Aorta (tissue), 5 donors: ENCODE results near the gene PRR4. TPM values are rescaled to one million over a fixed set of nuclear protein-coding genes. Genes with fewer than 3 reads are reported as not detected.

Experiments used
- ATAC-seq: fragments of 200-7000 bp; cut with Tn5 transposase; one replicate; pipeline ENCODE4 v1.9.1; 2022; ENCODE audit warnings: moderate library complexity; ENCODE audit not compliant: low FRiP score
- DNase-seq, 2 donors: peaks; one replicate each; pipeline ENCODE4 v3.0.0-alpha.2; 2020
- H3K27ac ChIP-seq, 2 donors: one replicate each; pipeline ENCODE4 v1.5.1; 2013; ENCODE audit warnings: low read length in 2 of 2, mild to moderate bottlenecking in 2 of 2, moderate library complexity in 2 of 2, control low read depth in 1 of 2, inconsistent platforms in 1 of 2, low read depth in 1 of 2
- H3K27me3 ChIP-seq, 2 donors: one replicate each; pipeline ENCODE4 v1.6.1; 2013; ENCODE audit warnings: control low read depth in 1 of 2, low read length in 1 of 2, mild to moderate bottlenecking in 1 of 2, moderate library complexity in 1 of 2; ENCODE audit not compliant: insufficient read depth in 2 of 2, control insufficient read depth in 1 of 2
- H3K36me3 ChIP-seq, 2 donors: one replicate each; pipeline ENCODE4 v1.6.1; 2013; ENCODE audit warnings: control low read depth in 1 of 2, low read length in 1 of 2, mild to moderate bottlenecking in 1 of 2; ENCODE audit not compliant: insufficient read depth in 2 of 2, control insufficient read depth in 1 of 2
- H3K4me1 ChIP-seq, 2 donors: one replicate each; pipeline ENCODE4 v1.6.1; 2013; ENCODE audit warnings: low read length in 2 of 2, control low read depth in 1 of 2, mild to moderate bottlenecking in 1 of 2, moderate library complexity in 1 of 2; ENCODE audit not compliant: insufficient read depth in 2 of 2, control insufficient read depth in 1 of 2
- H3K4me3 ChIP-seq, 2 donors: one replicate each; pipeline ENCODE4 v1.5.1; 2013; ENCODE audit warnings: low read length in 2 of 2, control low read depth in 1 of 2, mild to moderate bottlenecking in 1 of 2
- H3K9me3 ChIP-seq: one replicate; pipeline ENCODE4 v1.6.1; 2013; ENCODE audit warnings: mild to moderate bottlenecking, low read length; ENCODE audit not compliant: control insufficient read depth
- WGBS, 2 donors: extraction: QIAGEN DNeasy Blood & Tissue Kit; methylation state at CpG; one replicate each; pipeline ENCODE4 v1.1.7; 2013; 5-methylcytosine and 5-hydroxymethylcytosine counted together
- intact Hi-C, 2 donors: fragments of 100-400 bp; cut with DNase I; formaldehyde crosslinking; loops; one replicate each; pipeline versions ENCODE4 v1.14.2 to v1.15.0; 2022
- polyA plus RNA-seq, 2 donors: library from polyadenylated mRNA; stranded (reverse); fragments of 200-250 nt; gene quantifications; one replicate each; pipeline ENCODE4 v1.2.3, GENCODE V29; 2013
- total RNA-seq, 2 donors: library from RNA; stranded (reverse); fragmentation: NEBNext Ultra II Directional; extraction: Animal tissue kit (Norgen Biotek cat#: 25700); gene quantifications; one replicate each; pipeline ENCODE4 v1.2.1, GENCODE V29; 2021
- donor health status: healthy with polysubstance abuse.
- donor health status: Bipolar disorder and iron deficiency.
- donor health status: DM: no; HTN: no; CAD: no.
- donor health status: DM: no; HTN: no; CAD: no.
- donor health status: DM: yes; HTN: yes; CAD: no.

PRR4 gene
- total and polyA plus RNA-seq, 4 donors: 0.74 to 4.8 (median 2.9) TPM

DNA sequence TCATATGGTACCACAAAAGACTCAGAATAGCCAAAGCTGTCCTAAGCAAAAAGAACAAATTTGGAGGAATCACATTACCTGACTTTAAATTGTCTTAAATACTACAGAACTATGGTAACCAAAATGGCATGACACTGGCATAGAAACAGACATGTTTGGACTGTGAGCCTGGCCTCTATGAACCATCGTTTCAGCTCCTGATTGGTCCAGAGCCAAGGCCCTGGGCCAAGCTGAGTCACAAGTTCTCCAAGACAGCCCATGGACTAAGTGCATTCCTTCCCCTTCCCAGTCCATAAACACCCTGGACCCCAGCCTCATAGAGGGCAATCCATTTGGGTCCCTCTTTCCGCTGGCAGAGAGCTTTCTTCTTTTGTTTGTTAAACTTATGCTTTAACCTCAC lies 12.1 kb upstream of the PRR4 start:
- peaks cover 0 to 1% of the 10 kb centered on the region in 2 donors for H3K36me3 ChIP-seq
- ATAC-seq (no peak), DNase-seq (no peak)
- H3K4me3 ChIP-seq: no peak overlapping the region
- peaks cover 5% of the 10 kb centered on the region for H3K9me3 ChIP-seq
- intact Hi-C loops: no loop called here
- H3K27me3 ChIP-seq: no peaks in the 10 kb centered on the region
- no peak overlapping the region for H3K27ac ChIP-seq
- H3K4me1 ChIP-seq: no peaks in the 10 kb centered on the region
- 55 to 59% methylated on average over 2 of the region's 2 CpGs for WGBS, 2 donors

GRCh38 chr12:10855807-10856206 lies 6.5 kb upstream of the PRR4 start:
- Histone ChIP-seq H3K27ac (no peak overlapping the region), H3K4me1 (no peaks in the 10 kb centered on the region), H3K4me3 (no peak overlapping the region), H3K9me3 (peaks cover 6% of the 10 kb centered on the region), H3K36me3 (peaks cover 0 to 1% of the 10 kb centered on the region in 2 donors), H3K27me3 (no peaks in the 10 kb centered on the region)
- intact Hi-C loops: no loop called here
- 99 to 100% methylated on average over 2 of the region's 2 CpGs for WGBS, 2 donors
- ATAC-seq: no peak
- no peak for DNase-seq

DNA sequence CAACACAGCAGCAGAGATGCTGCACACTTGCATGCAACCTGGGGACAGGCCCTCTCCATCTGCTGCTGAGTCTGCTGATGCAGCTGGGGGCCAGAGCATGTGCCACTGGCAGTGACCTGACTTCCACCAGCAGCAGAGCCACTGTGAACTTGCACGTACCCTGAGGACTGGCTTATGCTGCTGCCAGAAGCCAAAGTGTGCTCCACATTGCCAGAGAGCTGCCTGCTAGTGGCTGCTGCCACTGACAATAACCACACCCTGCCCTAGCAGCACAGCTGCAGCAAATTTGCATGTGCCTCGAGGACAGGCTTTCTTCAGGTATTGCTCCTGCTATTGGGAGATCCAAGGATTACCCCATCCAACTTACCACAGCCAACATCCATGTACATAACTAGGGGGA lies 4.5 kb upstream of the PRR4 start:
- H3K36me3 ChIP-seq: peaks cover 0 to 1% of the 10 kb centered on the region in 2 donors
- 86 to 89% methylated on average over 2 of the region's 2 CpGs for WGBS, 2 donors
- H3K27ac ChIP-seq: no peak overlapping the region
- intact Hi-C loops: no loop called here
- H3K27me3 ChIP-seq: no peaks in the 10 kb centered on the region
- H3K9me3 ChIP-seq: peaks cover 6% of the 10 kb centered on the region
- DNase-seq (no peak), ATAC-seq (no peak)
- no peak overlapping the region for H3K4me3 ChIP-seq
- H3K4me1 ChIP-seq: no peaks in the 10 kb centered on the region

DNA sequence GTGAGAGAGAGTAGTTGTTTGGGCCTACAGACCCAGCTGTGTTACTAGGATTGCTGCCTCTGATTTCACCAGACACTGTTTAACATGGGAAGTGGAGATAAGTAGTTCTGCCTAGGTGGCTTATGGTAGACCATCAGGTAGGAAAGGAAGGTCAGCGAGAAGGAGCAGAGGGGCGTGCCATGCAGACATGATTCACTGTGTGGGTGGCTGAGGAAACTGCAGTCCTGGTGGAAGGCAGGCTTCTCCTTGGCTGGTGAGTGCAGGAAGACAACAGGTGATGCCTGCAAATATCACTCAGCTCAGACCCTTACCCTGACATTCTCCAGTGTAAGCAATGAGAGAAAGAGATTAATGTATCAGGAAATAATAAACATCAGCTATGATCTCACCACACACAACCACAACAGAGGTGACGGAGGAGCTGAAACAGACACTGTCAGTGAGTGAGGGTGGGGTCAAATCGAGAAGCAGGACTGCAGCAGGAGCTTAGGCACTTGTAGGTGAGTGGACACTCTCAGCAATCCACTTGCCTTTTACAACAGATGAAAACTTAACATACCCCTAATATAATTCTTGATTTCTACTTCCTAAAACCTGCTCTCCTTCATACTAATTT lies 2.1 kb upstream of the PRR4 start:
- 92 to 95% methylated on average over 4 of the region's 4 CpGs for WGBS, 2 donors

DNA sequence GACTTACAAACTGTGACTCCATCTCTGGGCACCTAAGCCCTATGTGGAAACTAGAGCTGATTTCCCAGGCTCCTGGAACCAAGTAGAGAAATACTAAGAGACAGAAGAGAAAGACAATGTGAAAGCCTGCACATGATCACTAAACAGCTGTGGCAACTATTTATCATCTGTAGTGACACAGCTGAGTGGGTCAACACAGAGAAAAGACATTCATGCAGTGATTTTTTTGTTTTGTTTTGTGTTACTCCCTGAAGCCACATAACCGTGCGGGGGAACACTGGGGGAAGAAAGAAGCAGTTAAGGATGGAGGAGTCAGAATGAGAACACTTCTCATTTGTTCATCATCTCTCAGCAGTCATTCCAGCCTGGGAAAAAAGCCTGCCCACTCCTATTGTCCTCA lies 1.5 kb downstream of the PRR4 start:
- no peaks in the 10 kb centered on the region for H3K9me3 ChIP-seq
- peaks cover 0 to 3% of the 10 kb centered on the region in 2 donors for H3K36me3 ChIP-seq
- ATAC-seq (no peak), DNase-seq (no peak)
- no peak overlapping the region for H3K4me3 ChIP-seq
- no peaks in the 10 kb centered on the region for H3K27me3 ChIP-seq
- no peak overlapping the region for H3K27ac ChIP-seq
- WGBS, 2 donors: 23 to 33% methylated on average over 2 of the region's 2 CpGs
- intact Hi-C loops: no loop called here
- no peaks in the 10 kb centered on the region for H3K4me1 ChIP-seq

More for the DNA sequence above, 2.1 kb upstream of the PRR4 start:
- Histone ChIP-seq H3K4me1 (no peaks in the 10 kb centered on the region), H3K27ac (no peak overlapping the region), H3K36me3 (peaks cover 0 to 3% of the 10 kb centered on the region in 2 donors), H3K4me3 (no peak overlapping the region), H3K27me3 (no peaks in the 10 kb centered on the region), H3K9me3 (peaks cover 4% of the 10 kb centered on the region)
- ATAC-seq (no peak), DNase-seq (no peak)
- intact Hi-C loops: no loop called here

DNA sequence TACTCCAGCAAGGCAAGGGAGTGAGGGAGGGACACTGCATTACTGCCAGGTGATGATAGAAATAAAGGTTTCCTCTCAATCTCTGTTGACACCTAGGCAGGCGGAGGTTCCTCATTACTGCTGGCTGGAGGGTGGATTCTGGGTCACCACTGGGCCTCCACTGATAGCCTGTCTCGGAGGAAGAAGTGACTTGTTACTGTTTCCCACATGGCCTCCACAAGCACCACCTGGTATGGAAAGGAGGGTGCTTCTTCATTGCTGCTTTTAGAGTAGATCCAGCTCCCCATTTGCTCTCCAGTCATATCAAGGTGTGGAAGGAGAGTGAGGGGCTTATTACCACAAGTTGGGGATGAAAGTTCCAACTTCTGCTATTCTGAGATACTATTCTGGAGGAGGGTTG lies 6.4 kb downstream of the PRR4 start:
- intact Hi-C loops: no loop called here
- no peak for ATAC-seq
- peaks cover 0 to 3% of the 10 kb centered on the region in 2 donors for H3K36me3 ChIP-seq
- H3K27ac ChIP-seq: no peak overlapping the region
- DNase-seq: no peak
- WGBS, 2 donors: 94 to 97% methylated on average over 2 of the region's 2 CpGs
- no peak overlapping the region for H3K4me3 ChIP-seq
- H3K27me3 ChIP-seq: no peaks in the 10 kb centered on the region
- H3K4me1 ChIP-seq: peaks cover 0 to 1% of the 10 kb centered on the region in 2 donors
- H3K9me3 ChIP-seq: no peaks in the 10 kb centered on the region

GRCh38 chr12:10838461-10838860 lies 10.8 kb downstream of the PRR4 start:
- Histone ChIP-seq H3K27ac (no peak overlapping the region), H3K4me1 (peaks cover 0 to 1% of the 10 kb centered on the region in 2 donors), H3K36me3 (no peaks in the 10 kb centered on the region), H3K9me3 (peaks cover 2% of the 10 kb centered on the region), H3K27me3 (no peaks in the 10 kb centered on the region), H3K4me3 (no peak overlapping the region)
- intact Hi-C loops: no loop called here
- no peak for DNase-seq
- no peak for ATAC-seq
- WGBS, 2 donors: 84 to 88% methylated on average over 3 of the region's 3 CpGs

DNA sequence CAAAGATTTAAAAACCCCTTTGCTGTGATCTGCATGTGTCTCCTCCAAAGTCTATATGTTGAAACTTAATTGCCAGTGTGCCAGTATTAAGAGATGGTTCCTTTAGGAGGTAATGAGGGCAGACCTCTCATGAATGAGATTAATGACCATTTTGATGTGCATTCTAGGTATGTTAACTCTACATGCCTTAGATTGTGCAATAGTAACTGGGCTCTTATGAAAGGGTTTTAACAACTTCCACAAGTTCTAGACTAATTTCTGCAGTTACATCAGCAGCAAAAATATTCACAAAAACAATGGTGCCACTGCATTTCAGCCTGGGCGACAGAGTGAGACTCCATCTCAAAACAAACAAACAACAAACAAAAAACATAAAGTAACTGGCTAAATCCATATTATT lies 19.3 kb downstream of the PRR4 start:
- H3K27me3 ChIP-seq: no peaks in the 10 kb centered on the region
- no peak overlapping the region for H3K4me3 ChIP-seq
- WGBS, 2 donors: 90 to 92% methylated on average over 1 of the region's 1 CpG
- no peaks in the 10 kb centered on the region for H3K36me3 ChIP-seq
- ATAC-seq (no peak), DNase-seq (no peak)
- no peaks in the 10 kb centered on the region for H3K4me1 ChIP-seq
- H3K9me3 ChIP-seq: no peaks in the 10 kb centered on the region
- intact Hi-C loops: no loop called here
- H3K27ac ChIP-seq: no peak overlapping the region

DNA sequence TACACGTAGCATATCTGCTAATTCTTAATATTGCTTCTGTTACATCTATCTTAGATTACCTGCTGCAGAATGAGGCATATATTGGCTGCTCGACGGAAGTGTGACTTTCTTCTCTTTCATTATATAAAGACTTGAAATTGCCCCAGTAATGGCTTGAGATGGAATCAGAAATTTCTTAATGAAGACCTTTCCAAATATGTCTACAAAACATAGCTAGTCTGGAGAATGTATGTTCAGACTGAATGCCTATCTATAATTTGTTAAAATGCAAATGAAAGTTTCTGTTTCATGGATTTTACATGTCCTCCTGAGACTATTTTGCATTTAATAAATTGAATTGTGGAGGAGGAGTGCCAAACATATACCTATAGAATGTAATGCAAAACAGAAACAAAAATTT lies 23.0 kb downstream of the PRR4 start, which contains the start of gene TAS2R10:
TAS2R10 (minus strand) TSS at position 101 of the 400 bp plus-strand sequence; CDS start at position 12, 89 bp downstream.
- 84 to 85% methylated on average over 3 of the region's 3 CpGs for WGBS, 2 donors
- Histone ChIP-seq H3K9me3 (no peaks in the 10 kb centered on the region), H3K27me3 (no peaks in the 10 kb centered on the region), H3K36me3 (no peaks in the 10 kb centered on the region), H3K4me3 (no peak within 1 kb of the TSS), H3K27ac (no peak within 1 kb of the TSS), H3K4me1 (no peaks in the 10 kb centered on the region)
- DNase-seq (no peak), ATAC-seq (no peak)
- intact Hi-C loops: no loop called here
